Omental fat pad (tissue), 4 donors: ENCODE data around the gene TTLL6. TPM values are rescaled to one million over a fixed set of nuclear protein-coding genes. Genes with fewer than 3 reads are reported as not detected.
A peak's percentile ranks its signal among the peaks of the same experiment; 100 is the strongest.
"Not testable (repeated sequence)": the region's sequence is repeated elsewhere in the genome, so short reads cannot be mapped to it uniquely, and the experiment has no call there.

ENCODE experiments used
- ATAC-seq: fragments of 150-250 bp; one replicate; pipeline ENCODE4 v1.9.1; 2016; ENCODE audit warnings: mild to moderate bottlenecking, moderate library complexity; ENCODE audit not compliant: low FRiP score
- DNase-seq: peaks from one replicate; pipeline ENCODE4 v3.0.0-alpha.2; 2019; ENCODE audit warnings: low spot score
- CTCF ChIP-seq, 3 donors: fragments of 450-650 bp; IDR thresholded peaks; one replicate each; pipeline ENCODE4 v1.5.1; 2016 to 2017; ENCODE audit warnings: antibody characterized with exemption in 3 of 3, mild to moderate bottlenecking in 3 of 3, moderate library complexity in 2 of 3
- total RNA-seq, 4 donors: library from RNA; depleted of rRNA; stranded (reverse); fragments of >200 nt; gene quantifications; one replicate each; pipeline ENCODE4 v1.1.0, GENCODE V29; 2016

The TTLL6 gene
- total RNA-seq, 4 donors from 2014 or later, result 1.9 TPM; not detected in 3

- DNase-seq (no peak), ATAC-seq (no peak)
- no peak for TF ChIP-seq CTCF (IDR thresholded peaks at IDR 0.05)
Observed at GRCh38 chr17:48843187-48843900, 26.3 kb upstream of the TTLL6 start.

GRCh38 chr17:48842746-48843145, 25.7 kb upstream of the TTLL6 start:
- DNase-seq, result no peak
- no peak for ATAC-seq
- TF ChIP-seq CTCF (IDR thresholded peaks at IDR 0.05), result no peak

GRCh38 chr17:48841395-48841831, 24.4 kb upstream of the TTLL6 start:
- DNase-seq, result no peak
- ATAC-seq, result peak; percentile 81
- no peak for TF ChIP-seq CTCF (IDR thresholded peaks at IDR 0.05)

GRCh38 chr17:48840441-48840840, 23.4 kb upstream of the TTLL6 start:
- no peak for ATAC-seq
- DNase-seq, result no peak

GRCh38 chr17:48837458-48837857, 20.4 kb upstream of the TTLL6 start:
- not testable (repeated sequence) for DNase-seq, ATAC-seq

More at GRCh38 chr17:48840441-48840840, 23.4 kb upstream of the TTLL6 start:
- TF ChIP-seq CTCF (IDR thresholded peaks at IDR 0.05), result no peak

- ATAC-seq, result no peak
- no peak for DNase-seq
- no peak for TF ChIP-seq CTCF (IDR thresholded peaks at IDR 0.05)
Observed at GRCh38 chr17:48835971-48836370, 18.9 kb upstream of the TTLL6 start.

GRCh38 chr17:48834973-48835372, 17.9 kb upstream of the TTLL6 start:
- TF ChIP-seq CTCF (IDR thresholded peaks at IDR 0.05), result no peak
- DNase-seq (no peak), ATAC-seq (no peak)
